H9 (cell line): Measurements from ENCODE around the gene PHACTR1. TPM values are rescaled to one million over a fixed set of nuclear protein-coding genes. Genes with fewer than 3 reads are reported as not detected.

Experiments
- DNase-seq: peaks from one replicate; pipeline ENCODE4 v3.0.0-alpha.2; 2017
- H2AFZ ChIP-seq: one replicate; pipeline ENCODE4 v1.6.1; 2013; ENCODE audit warnings: mild to moderate bottlenecking, low read length, control low read depth, moderate library complexity
- H2AK5ac ChIP-seq: 2 replicates; pipeline ENCODE4 v1.6.1; 2013; ENCODE audit warnings: low read length, control low read depth, mixed read lengths; ENCODE audit not compliant: insufficient read length
- H2BK120ac ChIP-seq: one replicate; pipeline ENCODE4 v1.6.1; 2013; ENCODE audit warnings: low read depth, mild to moderate bottlenecking, low read length, control low read depth, inconsistent platforms; ENCODE audit not compliant: poor library complexity, severe bottlenecking
- H2BK12ac ChIP-seq: 2 replicates; pipeline ENCODE4 v1.6.1; 2013; ENCODE audit warnings: low read length, control low read depth, mixed read lengths, low read depth; ENCODE audit not compliant: insufficient read length
- H2BK15ac ChIP-seq: 2 replicates; pipeline ENCODE4 v1.6.1; 2013; ENCODE audit warnings: low read depth, low read length, control low read depth
- H2BK20ac ChIP-seq: one replicate; pipeline ENCODE4 v1.6.1; 2013; ENCODE audit warnings: low read depth, mild to moderate bottlenecking, low read length, control low read depth, inconsistent platforms; ENCODE audit not compliant: poor library complexity, severe bottlenecking
- H2BK5ac ChIP-seq: 2 replicates; pipeline ENCODE4 v1.6.1; 2013; ENCODE audit warnings: low read length, control low read depth, mixed read lengths; ENCODE audit not compliant: insufficient read length
- H3K14ac ChIP-seq: 2 replicates; pipeline ENCODE4 v1.6.1; 2013; ENCODE audit warnings: low read length, control low read depth; ENCODE audit not compliant: insufficient read depth
- H3K18ac ChIP-seq: 2 replicates; pipeline ENCODE4 v1.6.1; 2013; ENCODE audit warnings: low read depth, mild to moderate bottlenecking, mixed read lengths, low read length, control low read depth; ENCODE audit not compliant: insufficient read length
- H3K23ac ChIP-seq: 2 replicates; pipeline ENCODE4 v1.6.1; 2013; ENCODE audit warnings: low read length, control low read depth, mixed read lengths, low read depth; ENCODE audit not compliant: insufficient read length
- H3K23me2 ChIP-seq: 2 replicates; pipeline ENCODE4 v1.6.1; 2013; ENCODE audit warnings: low read depth, mild to moderate bottlenecking, mixed read lengths, low read length, control low read depth; ENCODE audit not compliant: insufficient read length, poor library complexity, severe bottlenecking
- H3K27ac ChIP-seq: 2 replicates; pipeline ENCODE4 v1.5.1; 2013; ENCODE audit warnings: low read length, control low read depth, mixed read lengths, low read depth; ENCODE audit not compliant: insufficient read length
- H3K27me3 ChIP-seq: 2 replicates; pipeline ENCODE4 v1.6.1; 2013; ENCODE audit warnings: low read length, control low read depth, inconsistent platforms; ENCODE audit not compliant: insufficient read depth
- H3K4ac ChIP-seq: 2 replicates; pipeline ENCODE4 v1.6.1; 2013; ENCODE audit warnings: low read depth, mild to moderate bottlenecking, control low read depth, inconsistent platforms, low read length, moderate library complexity
- H3K4me1 ChIP-seq: 2 replicates; pipeline ENCODE4 v1.6.1; 2013; ENCODE audit warnings: low read length, control low read depth, inconsistent platforms; ENCODE audit not compliant: insufficient read depth
- H3K4me2 ChIP-seq: 2 replicates; pipeline ENCODE4 v1.6.1; 2013; ENCODE audit warnings: low read length, control low read depth, mixed read lengths; ENCODE audit not compliant: insufficient read length, insufficient read depth
- H3K56ac ChIP-seq: 2 replicates; pipeline ENCODE4 v1.6.1; 2013; ENCODE audit warnings: low read depth, mild to moderate bottlenecking, mixed read lengths, low read length, control low read depth; ENCODE audit not compliant: insufficient read length
- H3K79me1 ChIP-seq: 2 replicates; pipeline ENCODE4 v1.6.1; 2013; ENCODE audit warnings: low read depth, mild to moderate bottlenecking, moderate library complexity, low read length, control low read depth, inconsistent platforms; ENCODE audit not compliant: insufficient read depth, poor library complexity, severe bottlenecking
- H3K79me2 ChIP-seq: 2 replicates; pipeline ENCODE4 v1.6.1; 2013; ENCODE audit warnings: low read length, control low read depth, inconsistent platforms; ENCODE audit not compliant: insufficient read depth
- H3K9ac ChIP-seq: 2 replicates; pipeline ENCODE4 v1.6.1; 2013; ENCODE audit warnings: low read length, control low read depth, mixed read lengths; ENCODE audit not compliant: insufficient read length; ENCODE audit errors: extremely low read depth
- H3K9me3 ChIP-seq: one replicate; pipeline ENCODE4 v1.6.1; 2013; ENCODE audit warnings: low read depth, low read length, inconsistent platforms; ENCODE audit not compliant: control insufficient read depth
- H3T11ph ChIP-seq: one replicate; pipeline ENCODE4 v1.6.1; 2013; ENCODE audit warnings: mild to moderate bottlenecking, low read length, control low read depth, inconsistent platforms
- H4K20me1 ChIP-seq: one replicate; pipeline ENCODE4 v1.6.1; 2013; ENCODE audit not compliant: control insufficient read depth, insufficient read length, insufficient read depth
- H4K5ac ChIP-seq: 2 replicates; pipeline ENCODE4 v1.6.1; 2013; ENCODE audit warnings: low read depth, mild to moderate bottlenecking, mixed read lengths, low read length, control low read depth; ENCODE audit not compliant: insufficient read length
- H4K8ac ChIP-seq: replicated peaks from 2 replicates; pipeline ENCODE4 v1.6.1; 2013; ENCODE audit warnings: low read length, control low read depth, mixed read lengths, low read depth; ENCODE audit not compliant: insufficient read length
- H4K91ac ChIP-seq: 2 replicates; pipeline ENCODE4 v1.6.1; 2013; ENCODE audit warnings: low read depth, mild to moderate bottlenecking, moderate library complexity, mixed read lengths, low read length, control low read depth; ENCODE audit not compliant: insufficient read length
- H3K27ac Mint-ChIP-seq, 3 experiments: 2 replicates in 2 of 3; 3 replicates in 1 of 3; pipeline ENCODE4 v1.8.0; 2020 to 2021; ENCODE audit warnings: mixed read lengths in 3 of 3, mild to moderate bottlenecking in 1 of 3, moderate library complexity in 1 of 3
- H3K27me3 Mint-ChIP-seq: 2 replicates; pipeline ENCODE4 v1.8.0; 2021; ENCODE audit warnings: low read depth, mild to moderate bottlenecking, moderate library complexity, mixed read lengths
- H3K36me3 Mint-ChIP-seq, 3 experiments: 2 replicates in 2 of 3; 3 replicates in 1 of 3; pipeline ENCODE4 v1.8.0; 2020 to 2021; ENCODE audit warnings: low read depth in 3 of 3, mixed read lengths in 3 of 3; ENCODE audit not compliant: insufficient read depth in 1 of 3
- H3K4me1 Mint-ChIP-seq, 2 experiments: 2 replicates each; pipeline ENCODE4 v1.8.0; 2020; ENCODE audit warnings: mixed read lengths in 2 of 2
- H3K4me3 Mint-ChIP-seq, 2 experiments: 2 replicates in 1 of 2; 3 replicates in 1 of 2; pipeline ENCODE4 v1.8.0; 2020 to 2021; ENCODE audit warnings: mild to moderate bottlenecking in 2 of 2, mixed read lengths in 2 of 2, moderate library complexity in 1 of 2
- H3K9me3 Mint-ChIP-seq, 2 experiments: 2 replicates in 1 of 2; 3 replicates in 1 of 2; pipeline ENCODE4 v1.8.0; 2020; ENCODE audit warnings: mild to moderate bottlenecking in 2 of 2, mixed read lengths in 2 of 2, moderate library complexity in 1 of 2
- WGBS: extraction: QIAGEN DNeasy Blood & Tissue Kit; methylation state at CpG from one replicate; pipeline ENCODE4 v1.1.7; 2013; ENCODE audit warnings: missing lambda C conversion rate, low lambda C conversion rate, mixed read lengths; ENCODE audit not compliant: insufficient read length; ENCODE audit errors: extremely low coverage; 5-methylcytosine and 5-hydroxymethylcytosine counted together
- total RNA-seq: library from RNA; stranded (reverse); gene quantifications from 2 replicates; pipeline ENCODE4 v1.2.1, GENCODE V29; 2021
- TF ChIP-seq, protein P1 (sequence below): fragments of 200-600 bp; sonication (generic); conservative IDR thresholded peaks from 3 replicates; pipeline ENCODE4 v1.8.0; 2021; ENCODE audit warnings: antibody characterized with exemption, mild to moderate bottlenecking

The PHACTR1 gene
- total RNA-seq, 1 experiment from 2014 or later: 15.9 TPM

- Histone ChIP-seq H3K18ac (no peak overlapping the region), H3T11ph (no peak overlapping the region), H3K23ac (no peak overlapping the region), H3K27me3 (no peaks in the 10 kb centered on the region; the same call in 1 of the 2 replicates), H2BK5ac (no peak overlapping the region), H2AFZ (no peak overlapping the region), H2BK120ac (no peak overlapping the region), H3K4me1 (no peaks in the 10 kb centered on the region), H3K79me1 (no peaks in the 10 kb centered on the region), H3K4me2 (no peak overlapping the region), H3K23me2 (no peaks in the 10 kb centered on the region), H4K20me1 (no peaks in the 10 kb centered on the region), H3K9ac (no peak overlapping the region), H3K56ac (no peak overlapping the region), H2BK15ac (no peak overlapping the region), H2AK5ac (no peak overlapping the region), H3K9me3 (no peaks in the 10 kb centered on the region), H3K79me2 (no peaks in the 10 kb centered on the region), H2BK12ac (no peak overlapping the region), H2BK20ac (no peak overlapping the region), H4K91ac (no peak overlapping the region), H3K27ac (no peak overlapping the region), H4K8ac (no peak overlapping the region), H3K14ac (no peak overlapping the region), H4K5ac (no peak overlapping the region), H3K4ac (no peak overlapping the region)
- H3K36me3 Mint-ChIP-seq: peaks cover 0 to 12% (median 1%) of the 10 kb centered on the region in 3 experiments; a peak in 4 of 7 replicates
- peaks cover 6% of the 10 kb centered on the region in 2 experiments for H3K4me1 Mint-ChIP-seq
- no CpG with 5 or more reads among the region's 1 CpG for whole genome bisulfite sequencing
- H3K27ac Mint-ChIP-seq: no peak overlapping the region
- DNase-seq: no peak
- no peaks in the 10 kb centered on the region; the same call in 1 of the 2 replicates for H3K27me3 Mint-ChIP-seq
- no peak overlapping the region for H3K4me3 Mint-ChIP-seq
- TF ChIP-seq, protein P1, sequence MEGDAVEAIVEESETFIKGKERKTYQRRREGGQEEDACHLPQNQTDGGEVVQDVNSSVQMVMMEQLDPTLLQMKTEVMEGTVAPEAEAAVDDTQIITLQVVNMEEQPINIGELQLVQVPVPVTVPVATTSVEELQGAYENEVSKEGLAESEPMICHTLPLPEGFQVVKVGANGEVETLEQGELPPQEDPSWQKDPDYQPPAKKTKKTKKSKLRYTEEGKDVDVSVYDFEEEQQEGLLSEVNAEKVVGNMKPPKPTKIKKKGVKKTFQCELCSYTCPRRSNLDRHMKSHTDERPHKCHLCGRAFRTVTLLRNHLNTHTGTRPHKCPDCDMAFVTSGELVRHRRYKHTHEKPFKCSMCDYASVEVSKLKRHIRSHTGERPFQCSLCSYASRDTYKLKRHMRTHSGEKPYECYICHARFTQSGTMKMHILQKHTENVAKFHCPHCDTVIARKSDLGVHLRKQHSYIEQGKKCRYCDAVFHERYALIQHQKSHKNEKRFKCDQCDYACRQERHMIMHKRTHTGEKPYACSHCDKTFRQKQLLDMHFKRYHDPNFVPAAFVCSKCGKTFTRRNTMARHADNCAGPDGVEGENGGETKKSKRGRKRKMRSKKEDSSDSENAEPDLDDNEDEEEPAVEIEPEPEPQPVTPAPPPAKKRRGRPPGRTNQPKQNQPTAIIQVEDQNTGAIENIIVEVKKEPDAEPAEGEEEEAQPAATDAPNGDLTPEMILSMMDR: no peak
- H3K9me3 Mint-ChIP-seq: no peaks in the 10 kb centered on the region; a peak in 1 of 5 replicates
These were observed 517.6 kb downstream of the PHACTR1 start for GRCh38 chr6:13234130-13234529.
